Measurements from ENCODE around the gene FNIP2.
"Not testable (repeated sequence)": the region's sequence is repeated elsewhere in the genome, so short reads cannot be mapped to it uniquely, and the experiment has no call there.

The FNIP2 gene

GRCh38 chr4:158814207-158814606 is 45.4 kb downstream of the FNIP2 start:
- no peak for DNase-seq (ENCODE audit: low spot score)

GRCh38 chr4:158814636-158815330 is 46.0 kb downstream of the FNIP2 start:
- no peak for DNase-seq (ENCODE audit: low spot score)

GRCh38 chr4:158816955-158817354 is 48.1 kb downstream of the FNIP2 start:
- no peak for DNase-seq (ENCODE audit: low spot score)

GRCh38 chr4:158817562-158818296 is 48.9 kb downstream of the FNIP2 start:
- DNase-seq (ENCODE audit: low spot score): no peak

GRCh38 chr4:158818560-158819140 is 49.8 kb downstream of the FNIP2 start:
- DNase-seq (ENCODE audit: low spot score): no peak

DNA sequence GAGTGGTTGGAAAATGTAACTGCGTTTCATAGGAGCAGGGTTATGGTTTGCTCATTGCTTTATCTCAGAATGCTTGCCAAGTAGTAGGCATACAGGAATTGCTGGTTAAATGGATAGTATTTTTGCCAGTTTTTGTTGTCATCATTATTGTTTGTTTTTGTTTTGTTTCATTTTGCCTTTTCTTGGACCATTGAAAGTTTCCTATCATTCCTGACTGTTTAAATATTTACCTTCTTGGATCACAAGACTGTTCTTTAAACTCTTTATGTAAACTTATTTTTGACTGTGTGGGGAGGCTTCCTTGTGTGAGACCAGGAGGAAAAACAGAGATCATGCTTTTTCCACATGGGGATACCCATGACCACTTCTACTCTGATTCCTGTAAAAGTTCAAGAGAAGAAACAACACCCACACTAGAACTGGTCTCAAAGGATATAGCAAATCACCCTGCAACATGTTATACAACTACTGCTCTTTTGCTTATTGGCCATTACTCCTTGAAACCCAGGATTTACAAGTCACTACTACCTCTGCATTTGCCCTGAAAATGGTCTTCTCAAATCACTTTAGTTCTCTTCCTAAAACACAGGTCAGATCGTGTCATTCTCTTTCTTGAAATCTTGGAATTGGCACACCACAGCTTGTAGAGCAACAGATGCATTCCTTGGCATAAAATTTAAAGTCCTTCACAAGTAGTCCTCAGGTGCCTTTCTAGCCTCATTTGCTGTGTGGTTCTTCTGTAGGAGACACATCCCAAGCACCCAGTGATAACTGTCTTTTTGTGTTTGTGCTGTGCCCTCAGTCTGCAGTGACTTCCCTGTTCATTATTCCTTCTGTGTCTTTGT is 51.3 kb downstream of the FNIP2 start:
- no peak for DNase-seq (ENCODE audit: low spot score)

GRCh38 chr4:158821228-158821971 is 52.6 kb downstream of the FNIP2 start:
- no peak for DNase-seq (ENCODE audit: low spot score)

- DNase-seq (ENCODE audit: low spot score): no peak
Observed at GRCh38 chr4:158822348-158822747, 53.5 kb downstream of the FNIP2 start.

- peak; percentile 13 for DNase-seq (ENCODE audit: low spot score)
Observed at GRCh38 chr4:158823461-158823873, 54.6 kb downstream of the FNIP2 start.

DNA sequence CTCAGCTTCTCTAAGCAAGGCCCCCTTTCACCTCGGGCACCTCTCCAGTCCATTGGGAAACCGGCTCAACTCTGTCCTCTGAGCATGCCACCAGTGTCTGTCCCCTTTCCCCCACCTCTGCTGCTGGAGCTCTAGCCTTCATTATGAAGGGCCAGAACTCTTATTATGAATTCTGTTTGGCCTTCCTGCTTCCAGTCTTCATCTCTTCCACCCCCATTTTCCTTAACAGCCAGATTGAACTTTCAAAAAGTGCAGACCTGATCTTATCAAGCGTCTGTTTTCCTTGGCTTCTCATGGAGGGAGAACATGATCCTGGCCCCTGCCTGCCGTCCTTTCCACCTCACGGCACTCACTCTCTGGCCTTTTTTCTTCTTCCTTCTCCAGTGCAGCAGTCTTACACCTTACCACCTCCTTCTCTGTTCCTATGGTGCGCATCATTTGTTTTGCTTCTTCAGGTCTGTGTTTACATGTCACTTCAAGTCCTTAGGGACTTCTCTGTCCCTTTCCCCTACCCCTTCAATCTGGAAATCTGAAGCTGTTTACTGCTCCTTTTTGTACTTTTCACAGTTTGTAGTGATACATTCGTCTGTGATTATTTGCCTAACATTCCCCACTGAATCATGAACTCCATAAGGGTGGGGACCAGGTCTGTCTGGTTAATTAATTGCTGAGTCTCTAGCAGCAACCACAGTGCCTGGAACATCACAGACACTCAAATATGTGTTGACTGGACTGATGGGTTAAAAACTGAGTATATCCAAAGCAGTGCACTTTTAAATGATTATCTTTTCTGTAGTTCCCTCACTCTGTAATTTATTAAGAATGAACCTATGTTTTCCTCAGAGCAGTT is 55.8 kb downstream of the FNIP2 start:
- DNase-seq (ENCODE audit: low spot score): peak; percentile 87

- DNase-seq (ENCODE audit: low spot score): peak; percentile 29
Observed at GRCh38 chr4:158825433-158826036, 56.7 kb downstream of the FNIP2 start.

GRCh38 chr4:158826057-158826456 is 57.2 kb downstream of the FNIP2 start:
- no peak for DNase-seq (ENCODE audit: low spot score)

GRCh38 chr4:158826882-158827281 is 58.1 kb downstream of the FNIP2 start:
- DNase-seq (ENCODE audit: low spot score): no peak

DNA sequence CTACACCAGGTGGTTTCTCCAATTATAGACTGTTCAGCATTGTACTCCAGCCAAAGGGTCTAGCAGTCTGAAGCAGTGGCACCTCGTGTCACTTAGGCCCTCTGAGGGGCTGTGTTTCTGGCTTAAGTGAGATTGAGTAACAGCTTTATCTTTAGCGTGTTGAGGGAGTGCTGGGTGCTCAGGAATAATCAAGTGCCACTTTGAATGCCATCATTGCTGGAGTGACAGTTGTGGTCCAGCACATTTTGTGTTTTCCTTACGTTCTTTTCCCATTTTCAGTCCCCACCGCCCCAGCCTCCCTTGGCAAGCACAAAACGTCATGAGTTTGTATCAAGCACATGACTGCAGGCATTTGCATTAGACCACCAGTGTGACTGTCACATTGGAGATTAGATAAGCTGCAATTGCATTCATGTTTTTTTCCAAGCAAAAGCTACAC is 58.7 kb downstream of the FNIP2 start:
- no peak for DNase-seq (ENCODE audit: low spot score)

GRCh38 chr4:158828151-158828550 is 59.3 kb downstream of the FNIP2 start:
- not testable (repeated sequence) for DNase-seq (ENCODE audit: low spot score)

- no peak for DNase-seq (ENCODE audit: low spot score)
Observed at GRCh38 chr4:158829254-158829653, 60.4 kb downstream of the FNIP2 start.

GRCh38 chr4:158833602-158834001 is 64.8 kb downstream of the FNIP2 start:
- DNase-seq (ENCODE audit: low spot score): no peak

- DNase-seq (ENCODE audit: low spot score): no peak
Observed at GRCh38 chr4:158835226-158836001, 66.6 kb downstream of the FNIP2 start.

DNA sequence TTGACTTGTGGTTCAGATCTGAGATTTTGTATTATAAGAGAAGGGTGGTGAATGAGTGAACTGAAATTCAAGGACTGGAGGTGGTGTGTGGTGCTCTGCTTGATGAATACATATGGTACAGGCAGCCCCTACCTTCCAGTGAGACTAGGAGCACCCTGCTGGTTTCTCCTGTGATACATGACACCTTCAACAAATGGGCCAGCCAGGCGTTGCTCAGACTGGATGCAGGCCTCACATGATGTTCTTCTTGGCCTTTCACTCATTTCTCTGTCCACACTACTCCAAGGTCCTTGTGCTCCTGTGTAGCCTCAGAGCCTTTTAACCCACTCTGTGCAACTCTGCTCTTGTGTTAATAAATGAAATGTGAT is 67.2 kb downstream of the FNIP2 start:
- no peak for DNase-seq (ENCODE audit: low spot score)
